ENCODE results near the gene TXNDC8. TPM values are rescaled to one million over a fixed set of nuclear protein-coding genes. Genes with fewer than 3 reads are reported as not detected.
A peak's percentile ranks its signal among the peaks of the same experiment; 100 is the strongest.

The TXNDC8 gene
- total and polyA plus RNA-seq, 2 donors = 0.02 TPM; not detected in 1

DNA sequence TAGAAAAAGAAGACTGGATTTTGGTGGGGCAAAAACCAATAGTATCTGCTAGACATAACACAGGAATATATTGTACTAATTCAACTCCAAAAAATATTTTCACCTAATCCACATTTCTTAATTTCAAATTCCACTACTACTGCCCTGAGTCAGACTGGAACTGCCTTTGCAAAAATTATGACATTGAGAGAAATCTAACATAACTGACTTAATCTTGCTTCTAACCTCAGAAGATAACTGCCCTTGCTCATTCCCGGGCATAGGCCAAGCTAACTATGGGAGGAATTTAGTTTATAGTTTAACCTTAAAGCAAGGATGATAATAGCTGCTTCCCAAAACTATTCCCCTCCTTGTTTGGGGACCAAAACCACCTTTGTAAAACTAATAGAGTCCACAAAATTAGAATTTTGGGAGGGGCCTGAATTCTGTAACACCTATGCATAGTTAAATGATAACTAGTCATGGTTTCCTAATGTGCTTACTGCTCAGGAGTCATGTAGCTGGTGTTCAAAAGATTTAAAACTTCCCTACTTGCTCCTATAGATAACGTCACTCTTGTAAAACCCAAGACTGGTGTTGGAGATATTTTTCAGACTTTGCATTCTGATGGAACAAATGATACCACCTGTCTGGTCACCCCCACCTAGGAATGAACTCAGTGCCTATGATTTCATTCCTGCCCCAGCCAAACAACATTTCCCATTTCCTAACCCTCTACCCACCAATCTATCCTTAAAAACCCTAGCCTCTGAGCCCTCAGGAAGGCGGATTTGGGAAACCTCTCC lies 67.3 kb downstream of the TXNDC8 start:
- H3K9me3 ChIP-seq (ENCODE audit: control insufficient read depth in 2 of 2, insufficient read depth in 1 of 2, low read length in 1 of 2) = no peaks in the 10 kb centered on the region
- 97% methylated on average over 3 of the region's 3 CpGs for WGBS

DNA sequence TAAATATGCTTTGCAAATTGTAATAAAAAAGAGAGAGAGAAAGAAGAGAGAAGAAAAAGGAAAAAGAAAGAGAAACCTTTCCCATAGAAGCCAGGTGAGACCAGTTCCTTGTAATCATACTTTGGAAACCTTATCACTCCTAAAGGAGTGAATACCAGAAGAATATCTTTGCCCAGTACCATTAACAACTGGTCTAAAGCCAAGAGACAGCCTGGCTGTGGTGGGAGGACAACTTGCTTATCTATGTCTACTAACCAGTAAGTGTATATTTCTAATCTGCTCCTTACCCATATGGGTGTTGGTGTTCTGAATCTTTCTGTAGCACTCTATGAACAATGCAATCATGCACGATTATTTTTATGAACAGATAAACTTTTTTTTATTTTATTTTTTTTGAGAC lies 70.9 kb downstream of the TXNDC8 start:
- Histone ChIP-seq H3K27me3 (ENCODE audit: control insufficient read depth in 2 of 2, insufficient read depth in 1 of 2, low read length in 1 of 2) (no peaks in the 10 kb centered on the region), H3K4me1 (ENCODE audit: control insufficient read depth in 2 of 2, insufficient read depth in 2 of 2, low read length in 2 of 2) (no peaks in the 10 kb centered on the region), H3K36me3 (ENCODE audit: control insufficient read depth in 2 of 2, insufficient read depth in 2 of 2, low read length in 1 of 2) (no peaks in the 10 kb centered on the region), H3K9me3 (ENCODE audit: control insufficient read depth in 2 of 2, insufficient read depth in 1 of 2, low read length in 1 of 2) (no peaks in the 10 kb centered on the region), H3K4me3 (ENCODE audit: low read length in 2 of 2) (no peak overlapping the region), H3K27ac (ENCODE audit: low read depth in 1 of 2, low read length in 1 of 2) (no peak overlapping the region)
- DNase-seq (ENCODE audit: low read depth in 6 of 9, low spot score in 9 of 9) = no peak
- 50% methylated on average over 1 of the region's 1 CpG for WGBS

More for the DNA sequence above, 67.3 kb downstream of the TXNDC8 start:
- Histone ChIP-seq H3K27me3 (ENCODE audit: control insufficient read depth in 2 of 2, insufficient read depth in 1 of 2, low read length in 1 of 2) (no peaks in the 10 kb centered on the region), H3K36me3 (ENCODE audit: control insufficient read depth in 2 of 2, insufficient read depth in 2 of 2, low read length in 1 of 2) (no peaks in the 10 kb centered on the region), H3K4me1 (ENCODE audit: control insufficient read depth in 2 of 2, insufficient read depth in 2 of 2, low read length in 2 of 2) (no peaks in the 10 kb centered on the region), H3K4me3 (ENCODE audit: low read length in 2 of 2) (no peak overlapping the region), H3K27ac (ENCODE audit: low read depth in 1 of 2, low read length in 1 of 2) (no peak overlapping the region)
- no peak for DNase-seq (ENCODE audit: low read depth in 6 of 9, low spot score in 9 of 9)

DNA sequence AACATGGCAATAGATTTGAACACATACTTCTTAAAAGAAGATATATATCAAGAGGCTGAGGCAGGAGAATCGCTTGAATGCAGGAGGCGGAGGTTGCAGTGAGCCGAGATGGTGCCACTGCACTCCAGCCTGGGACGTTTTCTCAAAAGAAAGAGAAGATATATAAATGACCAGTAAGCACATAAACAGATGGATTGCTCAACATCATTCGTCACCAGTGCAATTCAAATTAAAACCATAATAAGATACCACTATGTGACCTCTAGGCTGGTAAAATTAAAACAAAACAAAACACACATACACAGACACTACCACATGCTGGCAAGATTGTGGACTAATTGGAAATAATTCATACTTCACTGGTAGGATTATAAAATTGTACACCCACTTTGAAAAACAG lies 76.0 kb downstream of the TXNDC8 start:
- no peaks in the 10 kb centered on the region for H3K27me3 ChIP-seq (ENCODE audit: control insufficient read depth in 2 of 2, insufficient read depth in 1 of 2, low read length in 1 of 2)
- no peaks in the 10 kb centered on the region for H3K9me3 ChIP-seq (ENCODE audit: control insufficient read depth in 2 of 2, insufficient read depth in 1 of 2, low read length in 1 of 2)
- H3K4me1 ChIP-seq (ENCODE audit: control insufficient read depth in 2 of 2, insufficient read depth in 2 of 2, low read length in 2 of 2) = peaks cover 6 to 14% of the 10 kb centered on the region in 2 donors
- no peak overlapping the region for H3K4me3 ChIP-seq (ENCODE audit: low read length in 2 of 2)
- H3K36me3 ChIP-seq (ENCODE audit: control insufficient read depth in 2 of 2, insufficient read depth in 2 of 2, low read length in 1 of 2) = no peaks in the 10 kb centered on the region
- no peak for DNase-seq (ENCODE audit: low read depth in 6 of 9, low spot score in 9 of 9)
- H3K27ac ChIP-seq (ENCODE audit: low read depth in 1 of 2, low read length in 1 of 2) = no peak overlapping the region
- whole genome bisulfite sequencing = 94% methylated on average over 5 of the region's 5 CpGs

DNA sequence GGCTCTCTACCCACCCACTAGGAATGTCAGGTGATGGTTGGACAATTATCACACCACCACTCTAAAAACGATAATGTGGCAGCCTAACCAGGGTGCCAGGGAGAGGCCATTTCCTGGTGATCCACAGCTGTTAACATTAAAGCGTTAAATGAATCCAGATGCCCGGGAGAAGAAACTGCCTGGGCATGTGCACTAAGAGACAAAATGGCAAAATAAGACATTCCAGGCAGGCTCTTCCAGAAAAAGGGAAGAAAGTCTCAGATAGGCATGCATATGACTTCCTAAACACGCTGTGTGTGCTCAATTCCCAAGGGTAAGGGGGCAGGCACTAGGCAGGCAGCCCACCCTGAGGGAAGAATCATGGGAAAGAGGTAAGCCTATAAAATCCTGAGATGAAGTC lies 76.8 kb downstream of the TXNDC8 start:
- Histone ChIP-seq H3K27ac (ENCODE audit: low read depth in 1 of 2, low read length in 1 of 2) (no peak overlapping the region), H3K4me3 (ENCODE audit: low read length in 2 of 2) (no peak overlapping the region), H3K9me3 (ENCODE audit: control insufficient read depth in 2 of 2, insufficient read depth in 1 of 2, low read length in 1 of 2) (no peaks in the 10 kb centered on the region), H3K36me3 (ENCODE audit: control insufficient read depth in 2 of 2, insufficient read depth in 2 of 2, low read length in 1 of 2) (no peaks in the 10 kb centered on the region), H3K27me3 (ENCODE audit: control insufficient read depth in 2 of 2, insufficient read depth in 1 of 2, low read length in 1 of 2) (no peaks in the 10 kb centered on the region), H3K4me1 (ENCODE audit: control insufficient read depth in 2 of 2, insufficient read depth in 2 of 2, low read length in 2 of 2) (peaks cover 6 to 14% of the 10 kb centered on the region in 2 donors)
- WGBS = 80% methylated on average over 4 of the region's 4 CpGs
- no peak for DNase-seq (ENCODE audit: low read depth in 6 of 9, low spot score in 9 of 9)

DNA sequence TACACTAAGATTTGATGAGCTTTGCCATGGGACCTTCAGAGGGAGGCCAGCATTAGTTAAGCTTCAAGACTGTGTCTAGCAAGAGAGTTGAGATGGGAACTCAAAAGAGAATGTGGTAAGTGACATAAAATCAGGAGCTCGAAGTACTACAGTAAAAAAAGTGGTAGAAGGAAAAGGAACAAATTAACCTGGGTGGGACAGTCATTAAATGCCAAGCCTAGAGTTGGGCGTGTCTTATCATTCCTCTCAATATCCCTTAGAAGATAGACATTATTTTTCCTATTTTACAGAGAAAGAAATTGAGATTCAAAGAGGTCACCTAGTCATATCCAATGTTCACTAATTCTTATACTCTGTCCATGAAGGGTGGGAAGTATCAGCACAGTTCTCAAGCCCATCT lies 78.1 kb downstream of the TXNDC8 start:
- no peak for DNase-seq (ENCODE audit: low read depth in 6 of 9, low spot score in 9 of 9)
- Histone ChIP-seq H3K4me3 (ENCODE audit: low read length in 2 of 2) (no peak overlapping the region), H3K36me3 (ENCODE audit: control insufficient read depth in 2 of 2, insufficient read depth in 2 of 2, low read length in 1 of 2) (no peaks in the 10 kb centered on the region), H3K27ac (ENCODE audit: low read depth in 1 of 2, low read length in 1 of 2) (no peak overlapping the region), H3K4me1 (ENCODE audit: control insufficient read depth in 2 of 2, insufficient read depth in 2 of 2, low read length in 2 of 2) (peaks cover 8 to 19% of the 10 kb centered on the region in 2 donors), H3K9me3 (ENCODE audit: control insufficient read depth in 2 of 2, insufficient read depth in 1 of 2, low read length in 1 of 2) (no peaks in the 10 kb centered on the region), H3K27me3 (ENCODE audit: control insufficient read depth in 2 of 2, insufficient read depth in 1 of 2, low read length in 1 of 2) (no peaks in the 10 kb centered on the region)
- WGBS = 95% methylated on average over 2 of the region's 2 CpGs

DNA sequence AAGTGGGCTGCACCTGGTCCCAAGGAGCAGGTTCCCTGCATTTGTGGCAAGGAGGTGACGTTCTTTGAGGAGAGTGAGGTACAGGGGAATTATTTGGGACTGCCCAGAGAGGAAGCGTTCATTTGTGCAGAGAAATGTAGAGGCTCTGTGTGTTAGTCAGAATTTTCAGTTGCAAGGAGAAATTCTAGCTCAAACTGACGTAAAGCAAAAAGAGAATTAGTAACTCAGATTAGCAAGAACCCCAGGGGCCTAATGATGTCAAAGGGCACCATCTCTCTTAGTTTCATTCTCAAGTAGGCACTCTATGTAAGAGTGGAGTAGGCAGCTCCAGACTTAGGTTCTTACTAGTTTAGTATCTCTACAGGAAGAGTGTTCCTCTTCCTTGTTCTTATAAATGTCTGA lies 79.0 kb downstream of the TXNDC8 start:
- no peaks in the 10 kb centered on the region for H3K9me3 ChIP-seq (ENCODE audit: control insufficient read depth in 2 of 2, insufficient read depth in 1 of 2, low read length in 1 of 2)
- no peaks in the 10 kb centered on the region for H3K36me3 ChIP-seq (ENCODE audit: control insufficient read depth in 2 of 2, insufficient read depth in 2 of 2, low read length in 1 of 2)
- H3K4me3 ChIP-seq (ENCODE audit: low read length in 2 of 2) = no peak overlapping the region
- H3K27ac ChIP-seq (ENCODE audit: low read depth in 1 of 2, low read length in 1 of 2) = no peak overlapping the region
- peaks cover 9 to 26% of the 10 kb centered on the region in 2 donors for H3K4me1 ChIP-seq (ENCODE audit: control insufficient read depth in 2 of 2, insufficient read depth in 2 of 2, low read length in 2 of 2)
- WGBS = 96% methylated on average over 3 of the region's 3 CpGs
- no peaks in the 10 kb centered on the region for H3K27me3 ChIP-seq (ENCODE audit: control insufficient read depth in 2 of 2, insufficient read depth in 1 of 2, low read length in 1 of 2)
- DNase-seq (ENCODE audit: low read depth in 6 of 9, low spot score in 9 of 9) = no peak

DNA sequence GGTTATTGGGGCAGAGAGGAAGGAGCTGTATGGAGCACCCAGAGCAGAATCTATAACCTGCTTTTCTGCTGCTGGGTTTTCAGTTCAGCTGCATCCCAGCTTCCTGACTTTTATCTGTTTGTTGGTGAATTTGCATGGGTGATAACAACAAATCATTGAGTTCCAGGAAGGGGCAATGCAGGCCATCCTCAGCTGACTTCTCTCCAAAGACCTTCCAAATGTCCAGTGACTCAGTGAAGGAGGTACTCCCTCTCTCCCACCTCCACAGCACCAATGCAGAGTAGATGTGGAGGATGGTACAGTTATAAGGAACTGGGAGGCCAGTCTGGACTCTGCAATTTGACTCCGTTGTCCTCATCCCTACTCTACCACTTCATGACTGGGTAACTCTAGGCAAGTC lies 79.7 kb downstream of the TXNDC8 start:
- 100% methylated on average over 1 of the region's 1 CpG for WGBS
- no peak for DNase-seq (ENCODE audit: low read depth in 6 of 9, low spot score in 9 of 9)
- Histone ChIP-seq H3K36me3 (ENCODE audit: control insufficient read depth in 2 of 2, insufficient read depth in 2 of 2, low read length in 1 of 2) (no peaks in the 10 kb centered on the region), H3K27me3 (ENCODE audit: control insufficient read depth in 2 of 2, insufficient read depth in 1 of 2, low read length in 1 of 2) (no peaks in the 10 kb centered on the region), H3K4me3 (ENCODE audit: low read length in 2 of 2) (no peak overlapping the region), H3K9me3 (ENCODE audit: control insufficient read depth in 2 of 2, insufficient read depth in 1 of 2, low read length in 1 of 2) (no peaks in the 10 kb centered on the region), H3K27ac (ENCODE audit: low read depth in 1 of 2, low read length in 1 of 2) (no peak overlapping the region), H3K4me1 (ENCODE audit: control insufficient read depth in 2 of 2, insufficient read depth in 2 of 2, low read length in 2 of 2) (peaks cover 11 to 26% of the 10 kb centered on the region in 2 donors)

DNA sequence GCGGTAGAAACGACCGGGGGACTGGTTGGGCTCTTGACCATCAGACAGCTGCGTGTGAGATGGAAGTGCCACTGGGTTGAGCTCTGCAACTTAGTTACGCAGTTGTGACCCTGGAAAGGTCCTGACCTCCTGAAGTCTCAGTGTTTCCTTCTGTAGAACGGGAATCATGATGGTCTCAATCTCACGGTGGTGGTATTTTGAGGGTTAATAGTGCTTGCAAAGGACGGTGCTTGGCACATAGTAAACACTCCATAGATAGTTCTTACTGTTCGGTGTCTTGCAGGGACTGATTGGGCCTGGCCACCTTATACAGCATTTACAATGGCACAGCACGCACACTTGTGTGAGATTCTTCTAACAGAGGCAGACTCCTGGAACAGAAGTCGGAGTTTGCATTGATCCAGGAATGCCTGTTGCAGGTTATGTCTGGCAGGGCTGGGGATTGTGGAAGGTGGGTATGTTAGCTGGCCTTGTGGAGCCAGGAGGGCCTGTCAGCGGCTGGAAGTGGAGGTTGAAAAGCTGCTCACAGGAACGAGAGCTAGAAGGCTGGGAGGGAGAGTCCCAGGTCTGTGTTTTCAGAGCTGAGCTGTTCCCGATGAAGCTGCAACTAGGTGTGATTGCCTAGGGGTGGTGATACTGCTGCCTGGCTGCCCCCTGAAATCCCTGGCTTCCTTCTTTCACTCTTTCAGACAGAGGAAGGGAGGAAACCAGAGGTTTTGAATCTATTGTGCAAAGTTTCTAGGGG lies 80.4 kb downstream of the TXNDC8 start:
- H3K27me3 ChIP-seq (ENCODE audit: control insufficient read depth in 2 of 2, insufficient read depth in 1 of 2, low read length in 1 of 2) = no peaks in the 10 kb centered on the region
- H3K4me1 ChIP-seq (ENCODE audit: control insufficient read depth in 2 of 2, insufficient read depth in 2 of 2, low read length in 2 of 2) = peaks cover 11 to 26% of the 10 kb centered on the region in 2 donors
- DNase-seq (ENCODE audit: low read depth in 6 of 9, low spot score in 9 of 9) = peak in 2 of 9 donors; percentile 9 to 26
- H3K4me3 ChIP-seq (ENCODE audit: low read length in 2 of 2) = peak overlapping the region; percentile 65 to 85
- H3K9me3 ChIP-seq (ENCODE audit: control insufficient read depth in 2 of 2, insufficient read depth in 1 of 2, low read length in 1 of 2) = no peaks in the 10 kb centered on the region
- peak overlapping the region; percentile 80 to 89 for H3K27ac ChIP-seq (ENCODE audit: low read depth in 1 of 2, low read length in 1 of 2)
- 16% methylated on average over 14 of the region's 14 CpGs for whole genome bisulfite sequencing
- H3K36me3 ChIP-seq (ENCODE audit: control insufficient read depth in 2 of 2, insufficient read depth in 2 of 2, low read length in 1 of 2) = no peaks in the 10 kb centered on the region

DNA sequence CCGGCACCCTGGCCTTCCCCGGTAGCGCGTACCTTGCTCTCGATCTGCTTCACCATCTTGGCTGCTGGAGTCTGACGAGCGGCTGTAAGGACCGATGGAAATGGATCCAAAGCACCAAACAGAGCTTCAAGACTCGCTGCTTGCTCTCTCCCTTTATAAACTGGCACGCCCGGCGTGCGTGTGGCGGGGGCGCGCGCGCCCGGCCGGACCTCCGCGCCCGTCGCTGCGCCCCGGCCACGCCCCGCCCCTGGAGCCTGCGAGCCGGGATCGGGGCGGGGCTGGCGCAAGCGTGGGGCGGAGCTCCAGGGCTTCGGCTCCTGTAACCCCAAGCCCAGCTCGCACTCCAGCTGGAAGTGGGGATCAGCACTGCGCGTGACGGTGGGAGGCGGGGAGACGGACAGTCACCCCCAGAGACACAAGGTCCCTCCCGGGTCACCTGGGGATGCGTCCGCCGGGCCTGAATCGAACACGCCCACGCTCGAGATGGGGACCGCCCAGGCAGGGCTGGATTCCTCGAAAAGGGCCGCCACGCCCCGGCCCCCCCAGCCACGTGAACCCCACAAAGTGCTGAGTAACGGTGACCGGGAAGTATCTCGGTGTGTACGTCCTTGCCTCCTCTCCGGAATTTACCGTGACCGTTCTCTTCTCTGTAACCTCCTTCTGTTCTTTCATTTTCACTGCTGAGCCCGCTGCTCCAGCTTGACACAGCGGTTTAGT lies 81.1 kb downstream of the TXNDC8 start, which contains the start of gene TXN:
Gene TXN, minus strand, starts transcription at position 128 of the 717 bp plus-strand sequence. Its CDS starts 72 bp downstream, at position 56.
- Histone ChIP-seq H3K27ac (ENCODE audit: low read depth in 1 of 2, low read length in 1 of 2) (peak within 1 kb of the TSS; percentile 83 to 89), H3K36me3 (ENCODE audit: control insufficient read depth in 2 of 2, insufficient read depth in 2 of 2, low read length in 1 of 2) (no peaks in the 10 kb centered on the region), H3K27me3 (ENCODE audit: control insufficient read depth in 2 of 2, insufficient read depth in 1 of 2, low read length in 1 of 2) (no peaks in the 10 kb centered on the region), H3K9me3 (ENCODE audit: control insufficient read depth in 2 of 2, insufficient read depth in 1 of 2, low read length in 1 of 2) (no peaks in the 10 kb centered on the region), H3K4me1 (ENCODE audit: control insufficient read depth in 2 of 2, insufficient read depth in 2 of 2, low read length in 2 of 2) (peaks cover 11 to 26% of the 10 kb centered on the region in 2 donors), H3K4me3 (ENCODE audit: low read length in 2 of 2) (peak within 1 kb of the TSS; percentile 65 to 85)
- under 1% methylated on average over 65 of the region's 65 CpGs for WGBS
- DNase-seq (ENCODE audit: low read depth in 6 of 9, low spot score in 9 of 9) = peak; percentile 64 to 89 (median 77)

All from thymus (tissue), 11 donors.